Measurements from ENCODE around the gene DDX51. TPM values are rescaled to one million over a fixed set of nuclear protein-coding genes. Genes with fewer than 3 reads are reported as not detected.

Gene DDX51
- polyA plus RNA-seq, 1 experiment: 8.2 TPM

- POLR2A ChIA-PET: no interaction called here
- DNase-seq (ENCODE audit: low read depth): no peak
- no peaks in the 10 kb centered on the region for H3K36me3 ChIP-seq (ENCODE audit: control insufficient read depth, insufficient read depth, low read length)
- TF ChIP-seq, protein P1, sequence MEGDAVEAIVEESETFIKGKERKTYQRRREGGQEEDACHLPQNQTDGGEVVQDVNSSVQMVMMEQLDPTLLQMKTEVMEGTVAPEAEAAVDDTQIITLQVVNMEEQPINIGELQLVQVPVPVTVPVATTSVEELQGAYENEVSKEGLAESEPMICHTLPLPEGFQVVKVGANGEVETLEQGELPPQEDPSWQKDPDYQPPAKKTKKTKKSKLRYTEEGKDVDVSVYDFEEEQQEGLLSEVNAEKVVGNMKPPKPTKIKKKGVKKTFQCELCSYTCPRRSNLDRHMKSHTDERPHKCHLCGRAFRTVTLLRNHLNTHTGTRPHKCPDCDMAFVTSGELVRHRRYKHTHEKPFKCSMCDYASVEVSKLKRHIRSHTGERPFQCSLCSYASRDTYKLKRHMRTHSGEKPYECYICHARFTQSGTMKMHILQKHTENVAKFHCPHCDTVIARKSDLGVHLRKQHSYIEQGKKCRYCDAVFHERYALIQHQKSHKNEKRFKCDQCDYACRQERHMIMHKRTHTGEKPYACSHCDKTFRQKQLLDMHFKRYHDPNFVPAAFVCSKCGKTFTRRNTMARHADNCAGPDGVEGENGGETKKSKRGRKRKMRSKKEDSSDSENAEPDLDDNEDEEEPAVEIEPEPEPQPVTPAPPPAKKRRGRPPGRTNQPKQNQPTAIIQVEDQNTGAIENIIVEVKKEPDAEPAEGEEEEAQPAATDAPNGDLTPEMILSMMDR (IDR thresholded peaks at IDR 0.05; ENCODE audit: insufficient read depth, low read depth, low read length): no peak
- peaks cover 21% of the 10 kb centered on the region for H3K27me3 ChIP-seq (ENCODE audit: control insufficient read depth, insufficient read depth, low read length)
- CTCF ChIA-PET: interaction anchor here (1.0 kb wide), 1 partner anchor 38 kb away, joined by 4 read pairs; no protein-coding TSS in a partner anchor
- no peak overlapping the region for H3K4me3 ChIP-seq (ENCODE audit: low read depth, low read length)
Observed at GRCh38 chr12:132180648-132181546, 36.8 kb upstream of the DDX51 start.

- POLR2A ChIA-PET: no interaction called here
- H3K27me3 ChIP-seq (ENCODE audit: control insufficient read depth, insufficient read depth, low read length): peaks cover 25% of the 10 kb centered on the region
Observed at GRCh38 chr12:132179431-132180362, 35.6 kb upstream of the DDX51 start.

GRCh38 chr12:132178801-132179401 lies 34.8 kb upstream of the DDX51 start:
- TF ChIP-seq, protein P1 (IDR thresholded peaks at IDR 0.05; ENCODE audit: insufficient read depth, low read depth, low read length): no peak
- DNase-seq (ENCODE audit: low read depth): no peak
- ChIA-PET CTCF (interaction anchor here (0.6 to 1.2 kb wide), 3 partner anchors 16 to 382 kb away, joined by 3 to 4 read pairs (median 3); no protein-coding TSS in a partner anchor), POLR2A (no interaction called here)
- Histone ChIP-seq H3K36me3 (ENCODE audit: control insufficient read depth, insufficient read depth, low read length) (no peaks in the 10 kb centered on the region), H3K27me3 (ENCODE audit: control insufficient read depth, insufficient read depth, low read length) (peaks cover 28% of the 10 kb centered on the region), H3K4me3 (ENCODE audit: low read depth, low read length) (no peak overlapping the region)

More at GRCh38 chr12:132179431-132180362, 35.6 kb upstream of the DDX51 start:
- H3K36me3 ChIP-seq (ENCODE audit: control insufficient read depth, insufficient read depth, low read length): no peaks in the 10 kb centered on the region
- no peak overlapping the region for H3K4me3 ChIP-seq (ENCODE audit: low read depth, low read length)
- DNase-seq (ENCODE audit: low read depth): no peak
- TF ChIP-seq, protein P1 (IDR thresholded peaks at IDR 0.05; ENCODE audit: insufficient read depth, low read depth, low read length): no peak
- CTCF ChIA-PET: interaction anchor here (0.6 to 1.2 kb wide), 4 partner anchors 12 to 174 kb away, joined by 3 to 4 read pairs (median 4); no protein-coding TSS in a partner anchor

GRCh38 chr12:132178316-132178715 lies 34.2 kb upstream of the DDX51 start:
- Histone ChIP-seq H3K4me3 (ENCODE audit: low read depth, low read length) (no peak overlapping the region), H3K27me3 (ENCODE audit: control insufficient read depth, insufficient read depth, low read length) (peaks cover 28% of the 10 kb centered on the region), H3K36me3 (ENCODE audit: control insufficient read depth, insufficient read depth, low read length) (no peaks in the 10 kb centered on the region)
- DNase-seq (ENCODE audit: low read depth): no peak
- TF ChIP-seq, protein P1 (IDR thresholded peaks at IDR 0.05; ENCODE audit: insufficient read depth, low read depth, low read length): no peak
- POLR2A ChIA-PET: no interaction called here
- CTCF ChIA-PET: interaction anchor here (1.0 to 1.2 kb wide), 2 partner anchors 15 to 383 kb away, joined by 3 read pairs; no protein-coding TSS in a partner anchor
